ENCODE measurements around the gene QSOX2.

The QSOX2 gene

DNA sequence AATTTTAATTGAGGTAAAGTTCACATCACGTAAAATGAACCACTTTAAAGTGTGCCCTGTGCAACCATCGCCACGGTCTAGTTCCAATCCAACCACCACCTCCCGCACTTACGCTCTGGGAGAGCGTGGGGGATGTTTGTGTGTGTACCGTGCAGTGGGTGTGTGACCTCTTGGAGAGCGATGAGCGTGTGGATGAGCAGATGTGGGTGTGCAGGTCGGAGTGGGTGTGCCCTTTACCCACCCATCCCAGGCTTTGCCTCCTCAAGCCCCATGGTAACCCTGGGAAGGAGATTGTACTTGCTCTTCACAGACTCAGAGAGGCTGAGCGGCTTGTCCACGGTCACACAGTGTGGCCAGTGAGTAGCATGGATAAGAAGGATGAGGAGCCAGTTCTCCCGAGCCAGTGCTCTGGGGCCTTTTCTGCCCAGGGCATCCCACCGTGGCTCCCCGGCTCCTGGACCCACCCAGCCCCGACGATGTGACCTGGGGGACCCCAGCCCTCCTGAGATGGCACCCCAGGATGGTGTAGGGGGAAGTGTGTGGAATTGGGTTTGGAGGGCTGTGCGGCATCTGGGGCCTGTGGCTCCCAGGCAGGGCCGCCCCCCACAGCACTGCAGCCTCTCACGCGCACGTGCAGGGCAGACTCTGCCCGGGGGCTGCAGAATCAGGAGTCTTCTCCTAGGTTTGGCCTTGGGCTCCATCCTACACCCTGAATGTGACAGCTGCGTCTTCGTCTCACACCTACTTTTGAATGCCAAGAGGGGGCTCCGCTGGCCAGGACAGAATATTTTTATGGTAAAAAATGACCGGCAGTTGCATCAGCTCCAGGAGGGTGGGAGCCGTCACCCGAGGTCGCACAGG is 54.3 kb downstream of the QSOX2 start:
- TF ChIP-seq, protein P1, sequence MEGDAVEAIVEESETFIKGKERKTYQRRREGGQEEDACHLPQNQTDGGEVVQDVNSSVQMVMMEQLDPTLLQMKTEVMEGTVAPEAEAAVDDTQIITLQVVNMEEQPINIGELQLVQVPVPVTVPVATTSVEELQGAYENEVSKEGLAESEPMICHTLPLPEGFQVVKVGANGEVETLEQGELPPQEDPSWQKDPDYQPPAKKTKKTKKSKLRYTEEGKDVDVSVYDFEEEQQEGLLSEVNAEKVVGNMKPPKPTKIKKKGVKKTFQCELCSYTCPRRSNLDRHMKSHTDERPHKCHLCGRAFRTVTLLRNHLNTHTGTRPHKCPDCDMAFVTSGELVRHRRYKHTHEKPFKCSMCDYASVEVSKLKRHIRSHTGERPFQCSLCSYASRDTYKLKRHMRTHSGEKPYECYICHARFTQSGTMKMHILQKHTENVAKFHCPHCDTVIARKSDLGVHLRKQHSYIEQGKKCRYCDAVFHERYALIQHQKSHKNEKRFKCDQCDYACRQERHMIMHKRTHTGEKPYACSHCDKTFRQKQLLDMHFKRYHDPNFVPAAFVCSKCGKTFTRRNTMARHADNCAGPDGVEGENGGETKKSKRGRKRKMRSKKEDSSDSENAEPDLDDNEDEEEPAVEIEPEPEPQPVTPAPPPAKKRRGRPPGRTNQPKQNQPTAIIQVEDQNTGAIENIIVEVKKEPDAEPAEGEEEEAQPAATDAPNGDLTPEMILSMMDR (IDR thresholded peaks at IDR 0.05; ENCODE audit: insufficient read depth, low read depth, low read length, missing control alignments) = no peak
- no peak for DNase-seq (ENCODE audit: low read depth)
- H3K4me3 ChIP-seq (ENCODE audit: low read length) = no peak overlapping the region

DNA sequence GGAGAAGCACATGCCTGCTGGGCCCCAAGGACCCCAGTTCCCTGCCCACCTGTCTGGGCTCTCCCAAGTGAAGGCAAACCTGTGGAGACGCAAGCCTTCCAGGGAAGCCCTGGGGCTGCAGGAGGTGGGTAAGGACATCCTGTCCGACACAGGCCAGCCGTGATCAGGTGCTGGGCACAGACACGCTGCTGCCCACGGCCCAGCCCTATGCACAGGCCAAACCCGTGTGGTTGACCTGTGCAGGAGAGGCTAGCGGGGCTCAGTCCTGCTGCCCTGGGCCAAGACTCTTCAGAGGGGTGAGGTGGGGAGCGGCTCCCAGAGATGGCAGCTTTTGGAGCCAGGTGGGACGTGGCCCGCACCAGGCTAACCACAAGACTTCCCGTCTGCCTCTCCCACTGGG is 55.0 kb downstream of the QSOX2 start:
- no peak overlapping the region for H3K4me3 ChIP-seq (ENCODE audit: low read length)
- TF ChIP-seq, protein P1 (IDR thresholded peaks at IDR 0.05; ENCODE audit: insufficient read depth, low read depth, low read length, missing control alignments) = no peak
- no peak for DNase-seq (ENCODE audit: low read depth)

DNA sequence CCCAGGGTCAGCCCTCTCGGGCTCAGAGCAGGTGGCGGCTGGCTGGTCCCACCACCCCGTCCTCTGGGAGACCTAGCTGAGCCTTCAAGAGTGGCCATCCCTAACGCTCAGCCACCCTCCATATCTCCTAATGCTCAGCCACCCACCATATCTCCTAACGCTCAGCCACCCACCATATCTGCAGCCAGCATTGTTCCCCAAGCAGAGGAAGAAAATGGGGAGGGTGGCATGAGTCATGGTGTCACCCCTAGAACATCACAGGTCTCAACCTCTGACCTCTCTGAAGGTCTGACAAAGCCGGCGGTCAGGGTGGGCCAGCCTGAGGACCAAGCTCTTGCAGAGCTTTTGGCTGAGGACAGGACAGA is 55.4 kb downstream of the QSOX2 start:
- TF ChIP-seq, protein P1 (IDR thresholded peaks at IDR 0.05; ENCODE audit: insufficient read depth, low read depth, low read length, missing control alignments) = no peak
- DNase-seq (ENCODE audit: low read depth) = no peak

DNA sequence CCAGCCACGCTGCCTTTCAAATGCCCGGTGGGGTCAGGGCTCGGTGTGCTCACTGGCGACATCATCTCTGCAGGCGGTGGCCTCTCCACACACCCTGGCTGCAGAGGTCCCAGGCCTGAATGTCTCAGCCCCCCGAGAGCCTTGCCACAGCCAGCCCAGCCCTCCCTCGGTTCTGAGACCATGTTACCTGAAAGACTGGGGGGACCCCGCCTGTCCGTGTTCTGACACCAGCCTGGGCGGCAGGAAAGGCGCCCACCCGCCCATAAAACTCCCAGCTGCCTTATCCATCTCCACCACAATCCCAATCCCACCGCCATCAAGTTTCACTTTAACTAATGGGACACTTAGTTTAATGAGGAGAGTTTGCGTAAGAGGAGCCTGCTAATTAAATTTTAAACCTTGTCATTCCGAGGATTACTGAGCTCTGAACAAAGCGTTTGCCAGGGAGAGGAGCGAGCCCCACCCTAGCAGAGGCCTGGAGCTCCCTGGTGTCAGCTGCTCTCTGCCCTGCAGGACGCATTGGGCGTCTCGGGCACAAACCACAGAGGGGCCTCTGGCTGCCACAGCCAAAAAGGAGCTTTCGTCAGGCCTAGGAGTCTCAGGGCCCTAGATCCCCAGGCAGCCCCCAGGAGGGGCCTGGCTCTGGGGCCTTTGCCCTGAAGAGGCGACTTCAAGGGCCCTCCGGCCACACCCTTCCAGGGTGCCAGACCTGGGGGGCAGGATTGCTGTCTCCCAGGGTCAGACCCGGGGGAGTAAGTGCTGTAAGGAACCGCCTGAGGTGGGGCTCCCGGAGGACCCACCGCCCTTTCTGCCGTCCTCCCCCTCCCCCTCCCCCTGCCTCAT is 56.0 kb downstream of the QSOX2 start:
- TF ChIP-seq, protein P1 (IDR thresholded peaks at IDR 0.05; ENCODE audit: insufficient read depth, low read depth, low read length, missing control alignments) = no peak
- DNase-seq (ENCODE audit: low read depth) = no peak
- H3K4me3 ChIP-seq (ENCODE audit: low read length) = no peak overlapping the region

More for the DNA sequence above, 55.4 kb downstream of the QSOX2 start:
- no peak overlapping the region for H3K4me3 ChIP-seq (ENCODE audit: low read length)

DNA sequence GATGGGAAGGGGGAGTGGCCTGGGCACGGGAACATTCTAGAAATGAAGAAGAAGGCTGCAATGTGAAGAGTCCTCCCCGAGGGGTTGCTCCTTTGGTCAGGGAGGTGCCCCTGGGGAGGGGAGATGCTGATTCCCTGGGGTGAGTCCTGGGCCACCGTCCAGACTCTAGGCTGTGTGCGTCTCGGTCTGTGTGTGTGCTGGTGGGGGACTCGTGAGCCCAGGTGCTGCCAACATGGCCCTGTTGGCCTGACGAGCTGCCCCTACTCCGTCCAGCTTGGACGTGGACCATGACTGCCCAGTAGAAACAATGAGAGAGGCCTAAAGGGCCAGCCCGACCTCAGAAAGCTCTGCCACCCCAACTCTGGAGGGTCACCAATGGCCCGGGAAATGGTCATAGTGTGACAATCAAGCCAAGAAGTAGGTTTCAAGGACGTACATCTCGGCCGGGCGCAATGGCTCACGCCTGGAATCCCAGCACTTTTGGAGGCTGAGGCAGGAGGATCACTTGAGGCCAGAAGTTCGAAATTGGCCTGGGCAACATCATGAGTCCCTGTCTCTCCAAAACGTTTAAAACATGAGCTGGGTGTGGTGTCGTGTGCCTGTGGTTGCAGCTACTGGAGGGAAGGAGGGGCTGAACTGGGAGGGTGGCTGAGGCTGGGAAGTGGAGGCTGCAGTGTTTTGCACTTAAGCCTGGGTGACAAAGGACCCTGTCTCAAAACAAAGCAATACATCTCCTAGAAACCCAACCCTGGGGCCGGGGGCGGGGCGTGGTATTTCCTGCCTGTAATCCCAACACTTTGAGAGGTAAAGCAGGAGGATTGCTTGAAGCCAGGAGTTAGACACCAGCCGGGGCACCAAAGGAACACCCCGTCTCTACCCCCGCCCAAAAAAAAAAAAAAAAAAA is 57.7 kb downstream of the QSOX2 start:
- TF ChIP-seq, protein P1 (IDR thresholded peaks at IDR 0.05; ENCODE audit: insufficient read depth, low read depth, low read length, missing control alignments) = no peak
- no peak overlapping the region for H3K4me3 ChIP-seq (ENCODE audit: low read length)
- DNase-seq (ENCODE audit: low read depth) = no peak

DNA sequence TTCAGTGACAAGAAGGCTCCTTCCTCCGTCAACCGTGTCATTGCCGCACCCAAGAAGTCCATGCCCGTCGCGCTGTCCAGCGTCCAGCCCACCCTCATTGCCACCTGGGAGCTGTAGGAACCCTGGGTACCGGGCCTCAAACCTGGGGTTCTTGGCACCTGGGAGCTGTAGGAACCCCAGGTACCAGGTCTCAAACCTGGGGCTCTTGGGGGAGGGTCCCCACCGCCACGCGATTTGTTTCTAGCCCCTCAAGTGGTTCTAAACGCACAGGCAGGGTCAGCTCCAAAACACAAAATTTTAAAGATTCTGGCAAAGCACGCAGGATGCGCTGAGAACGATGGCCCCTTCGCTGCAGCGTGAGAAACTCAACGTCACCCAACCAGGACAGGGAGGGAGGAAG is 58.4 kb downstream of the QSOX2 start:
- TF ChIP-seq, protein P1 (IDR thresholded peaks at IDR 0.05; ENCODE audit: insufficient read depth, low read depth, low read length, missing control alignments) = no peak
- no peak overlapping the region for H3K4me3 ChIP-seq (ENCODE audit: low read length)
- no peak for DNase-seq (ENCODE audit: low read depth)
